ENCODE results near the gene ESPNL.

GRCh38 chr2:238091436-238092060 lies 8.6 kb upstream of the ESPNL start:
- TF ChIP-seq ZNF347 (CRISPR knock-in tag; IDR thresholded peaks at IDR 0.05; ENCODE audit: low read depth) (no peak), ATF3 (IDR thresholded peaks at IDR 0.05) (no peak), ATF3 (CRISPR knock-in tag; conservative IDR thresholded peaks at IDR 0.05) (no peak), CREB1 (IDR thresholded peaks at IDR 0.05) (no peak), CREB1 (CRISPR knock-in tag; IDR thresholded peaks at IDR 0.05) (no peak), FOS (IDR thresholded peaks at IDR 0.05; ENCODE audit: extremely low read depth, insufficient read length) (no peak), DPF2 (IDR thresholded peaks at IDR 0.05) (no peak), EZH2 (IDR thresholded peaks at IDR 0.05; ENCODE audit: borderline replicate concordance, low read depth, low read length) (no peak)
- TF ChIP-seq, protein P1, sequence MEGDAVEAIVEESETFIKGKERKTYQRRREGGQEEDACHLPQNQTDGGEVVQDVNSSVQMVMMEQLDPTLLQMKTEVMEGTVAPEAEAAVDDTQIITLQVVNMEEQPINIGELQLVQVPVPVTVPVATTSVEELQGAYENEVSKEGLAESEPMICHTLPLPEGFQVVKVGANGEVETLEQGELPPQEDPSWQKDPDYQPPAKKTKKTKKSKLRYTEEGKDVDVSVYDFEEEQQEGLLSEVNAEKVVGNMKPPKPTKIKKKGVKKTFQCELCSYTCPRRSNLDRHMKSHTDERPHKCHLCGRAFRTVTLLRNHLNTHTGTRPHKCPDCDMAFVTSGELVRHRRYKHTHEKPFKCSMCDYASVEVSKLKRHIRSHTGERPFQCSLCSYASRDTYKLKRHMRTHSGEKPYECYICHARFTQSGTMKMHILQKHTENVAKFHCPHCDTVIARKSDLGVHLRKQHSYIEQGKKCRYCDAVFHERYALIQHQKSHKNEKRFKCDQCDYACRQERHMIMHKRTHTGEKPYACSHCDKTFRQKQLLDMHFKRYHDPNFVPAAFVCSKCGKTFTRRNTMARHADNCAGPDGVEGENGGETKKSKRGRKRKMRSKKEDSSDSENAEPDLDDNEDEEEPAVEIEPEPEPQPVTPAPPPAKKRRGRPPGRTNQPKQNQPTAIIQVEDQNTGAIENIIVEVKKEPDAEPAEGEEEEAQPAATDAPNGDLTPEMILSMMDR (IDR thresholded peaks at IDR 0.05 in 2 of 3, conservative IDR thresholded peaks at IDR 0.05 in 1 of 3; ENCODE audit: insufficient read depth in 2 of 3, low read depth in 1 of 3, low read length in 3 of 3) = no peak
